HCT116 (cell line): ENCODE measurements around the gene SLC6A6. TPM values are rescaled to one million over a fixed set of nuclear protein-coding genes. Genes with fewer than 3 reads are reported as not detected.

Source experiments
- ATAC-seq: fragments of 200-7000 bp; cut with Tn5 transposase; 2 replicates; pipeline ENCODE4 v1.9.1; 2020; ENCODE audit warnings: mild to moderate bottlenecking, moderate library complexity
- BruUV-seq: library from RNA; stranded (reverse); fragments of 400-500 nt; replicated peaks from 2 replicates; lab custom pipeline; 2021; lab: Mats Ljungman, UMichigan
- CTCF ChIA-PET: fragments of 300-600 bp; sonication (Branson Sonifier 250); formaldehyde crosslinking; loops from one replicate; lab custom pipeline; 2021; ENCODE audit warnings: antibody characterized with exemption; lab: Charles Lee
- POLR2A ChIA-PET: fragments of 300-600, 350-600 bp; sonication (Branson Sonifier 250); formaldehyde crosslinking; loops from one replicate; lab custom pipeline; 2021; ENCODE audit warnings: antibody characterized with exemption; lab: Charles Lee
- RAD21 ChIA-PET, 2 experiments: fragments of 300-600 bp; sonication (Branson Sonifier 250); formaldehyde crosslinking; loops; one replicate each; lab custom pipeline; 2023; ENCODE audit warnings: low total read pairs in 2 of 2; ENCODE audit not compliant: uncharacterized antibody in 2 of 2, unreplicated experiment in 2 of 2, low non-redundant PET in 1 of 2; lab: Charles Lee
- DNase-seq: peaks from one replicate; pipeline ENCODE4 v3.0.0-alpha.2; 2010; ENCODE audit warnings: low read depth, low spot score
- H2AFZ ChIP-seq: fragments of 200-600 bp; shearing (Covaris generic), sonication (generic); 2 replicates; pipeline ENCODE4 v1.6.1; 2017; ENCODE audit warnings: low read depth, mixed run types, mixed read lengths, antibody characterized with exemption, low read length; ENCODE audit not compliant: poor library complexity, severe bottlenecking
- H3K27ac ChIP-seq: 2 replicates; pipeline ENCODE4 v1.5.1; 2012; ENCODE audit warnings: low read depth, low read length
- H3K27me3 ChIP-seq: fragments of 200-600 bp; sonication (generic); 2 replicates; pipeline ENCODE4 v1.6.1; 2016; ENCODE audit warnings: mixed run types, low read length, mixed read lengths; ENCODE audit not compliant: insufficient read depth
- H3K36me3 ChIP-seq, 2 experiments: fragments of 200-500 bp in 1 of 2; fragments of 200-600 bp in 1 of 2; sonication (Bioruptor generic) in 1 of 2; sonication (generic) in 1 of 2; 2 replicates each; pipeline versions ENCODE4 v1.5.1 to v1.6.1; 2014 to 2016; ENCODE audit warnings: low read length in 2 of 2, inconsistent platforms in 1 of 2, mixed read lengths in 1 of 2, mixed run types in 1 of 2; ENCODE audit not compliant: insufficient read depth in 2 of 2, control insufficient read depth in 1 of 2
- H3K4me1 ChIP-seq, 2 experiments: fragments of 200-600 bp in 1 of 2; sonication (generic) in 1 of 2; 2 replicates each; pipeline versions ENCODE4 v1.5.1 to v1.6.1; 2012 to 2017; ENCODE audit warnings: low read length in 2 of 2, inconsistent platforms in 1 of 2, mild to moderate bottlenecking in 1 of 2, mixed read lengths in 1 of 2, mixed run types in 1 of 2, moderate library complexity in 1 of 2; ENCODE audit not compliant: insufficient read depth in 2 of 2, control insufficient read depth in 1 of 2
- H3K4me2 ChIP-seq: fragments of 200-600 bp; sonication (generic); 2 replicates; pipeline ENCODE4 v1.6.1; 2017; ENCODE audit warnings: mixed run types, low read length, mixed read lengths
- H3K4me3 ChIP-seq, 2 experiments: fragments of 200-600 bp in 1 of 2; sonication (generic) in 1 of 2; replicated peaks in 1 of 2; 2 replicates each; pipeline ENCODE4 v1.5.1; 2011 to 2016; ENCODE audit warnings: low read length in 2 of 2, control low read depth in 1 of 2, low read depth in 1 of 2, mild to moderate bottlenecking in 1 of 2, mixed read lengths in 1 of 2, mixed run types in 1 of 2
- H3K79me2 ChIP-seq: fragments of 200-600 bp; sonication (generic); 2 replicates; pipeline ENCODE4 v1.6.1; 2017; ENCODE audit warnings: mild to moderate bottlenecking, mixed run types, low read length, moderate library complexity, mixed read lengths; ENCODE audit not compliant: insufficient read depth
- H3K9ac ChIP-seq: fragments of 200-600 bp; sonication (generic); 2 replicates; pipeline ENCODE4 v1.6.1; 2016; ENCODE audit warnings: low read length, mixed read lengths
- H3K9me2 ChIP-seq: fragments of 200-600 bp; sonication (generic), shearing (Covaris generic); 2 replicates; pipeline ENCODE4 v1.6.1; 2017; ENCODE audit warnings: mixed run types, mild to moderate bottlenecking, moderate library complexity; ENCODE audit not compliant: insufficient read depth
- H3K9me3 ChIP-seq, 2 experiments: fragments of 200-500 bp in 1 of 2; fragments of 200-600 bp in 1 of 2; sonication (Bioruptor generic) in 1 of 2; sonication (generic) in 1 of 2; 2 replicates each; pipeline ENCODE4 v1.6.1; 2014 to 2017; ENCODE audit warnings: low read length in 2 of 2, mixed read lengths in 2 of 2, inconsistent platforms in 1 of 2, low read depth in 1 of 2, mild to moderate bottlenecking in 1 of 2, mixed run types in 1 of 2, moderate library complexity in 1 of 2; ENCODE audit not compliant: control insufficient read depth in 1 of 2, insufficient read depth in 1 of 2
- H4K20me1 ChIP-seq: fragments of 200-600 bp; sonication (generic), shearing (Covaris generic); 2 replicates; pipeline ENCODE4 v1.6.1; 2017; ENCODE audit warnings: mixed run types, mild to moderate bottlenecking, moderate library complexity; ENCODE audit not compliant: insufficient read depth
- CBX3 ChIP-seq: IDR thresholded peaks from 2 replicates; pipeline ENCODE4 v1.6.1; 2012; ENCODE audit warnings: low read depth
- RAD21 ChIP-seq: IDR thresholded peaks from 2 replicates; pipeline ENCODE4 v1.6.1; 2012; ENCODE audit warnings: low read depth, mild to moderate bottlenecking
- YY1 ChIP-seq: IDR thresholded peaks from 2 replicates; pipeline ENCODE4 v1.6.1; 2011; ENCODE audit warnings: low read length, low read depth, moderate library complexity, mild to moderate bottlenecking; ENCODE audit not compliant: insufficient replicate concordance; ENCODE audit errors: extremely low read depth
- ZFX ChIP-seq: fragments of 450-650 bp; IDR thresholded peaks from 2 replicates; pipeline ENCODE4 v1.6.1; 2017
- ZNF274 ChIP-seq: fragments of 200-500 bp; sonication (Bioruptor generic); IDR thresholded peaks from 2 replicates; pipeline ENCODE4 v1.6.1; 2014; ENCODE audit warnings: mild to moderate bottlenecking, low read depth, low read length, inconsistent platforms
- intact Hi-C: fragments of 100-400 bp; cut with micrococcal nuclease; formaldehyde crosslinking; loops from 2 replicates; pipeline ENCODE4 v1.10.0; 2022
- total RNA-seq: library from RNA; stranded (reverse); gene quantifications from one replicate; pipeline ENCODE4 v1.2.1, GENCODE V29; 2021; ENCODE audit not compliant: unreplicated experiment
- TF ChIP-seq, protein P1 (sequence below), 3 experiments: fragments of 200-600 bp in 1 of 3; sonication (generic) in 1 of 3; IDR thresholded peaks in 2 of 3; conservative IDR thresholded peaks in 1 of 3; 2 replicates each; pipeline ENCODE4 v1.5.1; 2012 to 2017; ENCODE audit warnings: low read depth in 2 of 3, low read length in 2 of 3, antibody characterized with exemption in 1 of 3, borderline replicate concordance in 1 of 3, control low read depth in 1 of 3, mild to moderate bottlenecking in 1 of 3, mixed read lengths in 1 of 3, mixed run types in 1 of 3, moderate library complexity in 1 of 3; ENCODE audit not compliant: insufficient read depth in 1 of 3
- TF ChIP-seq, protein P2 (sequence below): IDR thresholded peaks from 2 replicates; pipeline ENCODE4 v1.6.1; 2012; ENCODE audit warnings: low read depth

SLC6A6 gene
- total RNA-seq, 1 experiment from 2014 or later: 36.3 TPM

DNA sequence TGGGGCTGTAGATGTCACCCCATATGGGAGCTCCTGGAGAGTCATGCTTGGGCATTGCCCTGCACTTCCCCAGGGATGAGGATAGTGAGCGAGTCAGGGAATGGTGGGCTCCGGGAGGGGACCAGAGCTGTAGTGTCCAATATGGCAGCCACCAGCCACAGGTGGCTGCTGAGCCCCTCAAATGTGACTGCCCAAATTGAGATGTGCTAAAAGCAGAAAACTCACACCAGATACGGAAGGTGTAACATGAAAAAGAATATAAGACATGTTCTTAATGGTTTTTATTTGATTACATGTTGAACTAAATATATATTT, 106.1 kb downstream of the SLC6A6 start:
- no TSS peak for BruUV-seq
- no peaks in the 10 kb centered on the region for H3K79me2 ChIP-seq

DNA sequence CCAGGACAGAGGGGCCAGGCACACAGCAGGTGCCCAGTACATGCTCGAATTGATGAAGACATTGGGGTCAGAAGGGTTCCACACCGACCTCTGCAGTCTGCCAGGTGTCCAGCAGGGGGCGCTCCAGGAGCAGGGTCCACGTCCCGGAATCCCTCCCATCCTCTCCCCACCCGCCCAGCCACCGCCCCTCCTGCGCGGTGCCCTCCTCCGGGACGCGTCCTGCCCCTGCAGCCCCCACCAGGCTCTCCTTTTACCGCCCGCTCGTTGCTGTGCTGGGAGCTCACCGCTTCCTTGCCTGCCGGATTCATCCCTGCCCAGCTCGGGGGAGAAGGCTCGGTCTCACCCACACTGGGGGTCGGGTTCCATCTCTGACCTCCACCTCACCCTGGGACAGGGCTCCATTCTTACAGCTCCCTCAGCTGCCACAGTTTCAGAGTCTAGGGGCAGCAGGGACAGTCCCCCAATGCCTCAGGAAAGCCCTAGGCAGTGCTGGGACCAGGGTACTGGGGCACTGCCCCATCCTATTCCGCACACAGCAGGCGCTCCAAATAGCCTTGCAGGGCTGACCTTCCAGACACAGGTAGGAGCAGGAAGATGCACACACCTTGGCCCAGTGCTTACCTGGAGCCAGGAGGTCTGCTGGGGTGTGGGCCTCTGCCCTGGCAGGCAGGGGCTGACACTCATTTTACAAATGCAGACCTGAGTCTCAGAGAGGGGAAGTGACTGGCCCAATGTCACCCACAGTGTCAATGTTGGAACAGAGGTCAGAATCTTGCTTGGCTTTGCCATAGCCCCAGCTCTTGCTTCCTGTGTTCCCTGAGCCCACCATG, 106.8 kb downstream of the SLC6A6 start:
- RAD21 ChIA-PET: interaction anchor here in 1 of 2 experiments (1.1 kb wide), 1 partner anchor 411 kb away, joined by 3 read pairs; no protein-coding TSS in a partner anchor
- H3K4me2 ChIP-seq: peak overlapping the region; percentile 30

More for the DNA sequence above, 106.1 kb downstream of the SLC6A6 start:
- ATAC-seq (no peak), DNase-seq (no peak)
- no peaks in the 10 kb centered on the region for H3K9me3 ChIP-seq
- H3K36me3 ChIP-seq: no peaks in the 10 kb centered on the region
- H3K4me3 ChIP-seq: no peak overlapping the region
- no peaks in the 10 kb centered on the region for H3K27me3 ChIP-seq
- H3K27ac ChIP-seq: no peak overlapping the region
- CTCF ChIA-PET: interaction anchor here (1.0 to 2.0 kb wide), 2 partner anchors 38 to 41 kb away, joined by 3 to 8 read pairs; no protein-coding TSS in a partner anchor
- H4K20me1 ChIP-seq: no peaks in the 10 kb centered on the region
- intact Hi-C loops: loop anchor here (2.0 to 5.0 kb wide), 2 partner anchors 142 to 274 kb away; partner anchors contain the start of gene CCDC174
- H2AFZ ChIP-seq: no peak overlapping the region
- peak overlapping the region; percentile 30; the same call in 1 of the 2 replicates for H3K4me2 ChIP-seq
- H3K9me2 ChIP-seq: no peaks in the 10 kb centered on the region
- no peak for TF ChIP-seq YY1
- TF ChIP-seq CBX3: no peak
- TF ChIP-seq ZNF274: no peak
- RAD21 ChIA-PET: no interaction called here
- H3K4me1 ChIP-seq: peaks cover 0 to 4% of the 10 kb centered on the region in 2 experiments; a peak in 1 of 4 replicates
- no peak overlapping the region for H3K9ac ChIP-seq
- POLR2A ChIA-PET: no interaction called here

More for the DNA sequence above, 106.8 kb downstream of the SLC6A6 start:
- TF ChIP-seq ZFX: no peak
- TF ChIP-seq, protein P1, sequence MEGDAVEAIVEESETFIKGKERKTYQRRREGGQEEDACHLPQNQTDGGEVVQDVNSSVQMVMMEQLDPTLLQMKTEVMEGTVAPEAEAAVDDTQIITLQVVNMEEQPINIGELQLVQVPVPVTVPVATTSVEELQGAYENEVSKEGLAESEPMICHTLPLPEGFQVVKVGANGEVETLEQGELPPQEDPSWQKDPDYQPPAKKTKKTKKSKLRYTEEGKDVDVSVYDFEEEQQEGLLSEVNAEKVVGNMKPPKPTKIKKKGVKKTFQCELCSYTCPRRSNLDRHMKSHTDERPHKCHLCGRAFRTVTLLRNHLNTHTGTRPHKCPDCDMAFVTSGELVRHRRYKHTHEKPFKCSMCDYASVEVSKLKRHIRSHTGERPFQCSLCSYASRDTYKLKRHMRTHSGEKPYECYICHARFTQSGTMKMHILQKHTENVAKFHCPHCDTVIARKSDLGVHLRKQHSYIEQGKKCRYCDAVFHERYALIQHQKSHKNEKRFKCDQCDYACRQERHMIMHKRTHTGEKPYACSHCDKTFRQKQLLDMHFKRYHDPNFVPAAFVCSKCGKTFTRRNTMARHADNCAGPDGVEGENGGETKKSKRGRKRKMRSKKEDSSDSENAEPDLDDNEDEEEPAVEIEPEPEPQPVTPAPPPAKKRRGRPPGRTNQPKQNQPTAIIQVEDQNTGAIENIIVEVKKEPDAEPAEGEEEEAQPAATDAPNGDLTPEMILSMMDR (IDR thresholded peaks at IDR 0.05 in 2 of 3, conservative IDR thresholded peaks at IDR 0.05 in 1 of 3; ENCODE audit: borderline replicate concordance in 1 of 3, insufficient read depth in 1 of 3, low read depth in 2 of 3, low read length in 2 of 3): peak; percentile 71 to 85 (median 74)
- peak; percentile 84 for TF ChIP-seq RAD21
- TF ChIP-seq, protein P2, sequence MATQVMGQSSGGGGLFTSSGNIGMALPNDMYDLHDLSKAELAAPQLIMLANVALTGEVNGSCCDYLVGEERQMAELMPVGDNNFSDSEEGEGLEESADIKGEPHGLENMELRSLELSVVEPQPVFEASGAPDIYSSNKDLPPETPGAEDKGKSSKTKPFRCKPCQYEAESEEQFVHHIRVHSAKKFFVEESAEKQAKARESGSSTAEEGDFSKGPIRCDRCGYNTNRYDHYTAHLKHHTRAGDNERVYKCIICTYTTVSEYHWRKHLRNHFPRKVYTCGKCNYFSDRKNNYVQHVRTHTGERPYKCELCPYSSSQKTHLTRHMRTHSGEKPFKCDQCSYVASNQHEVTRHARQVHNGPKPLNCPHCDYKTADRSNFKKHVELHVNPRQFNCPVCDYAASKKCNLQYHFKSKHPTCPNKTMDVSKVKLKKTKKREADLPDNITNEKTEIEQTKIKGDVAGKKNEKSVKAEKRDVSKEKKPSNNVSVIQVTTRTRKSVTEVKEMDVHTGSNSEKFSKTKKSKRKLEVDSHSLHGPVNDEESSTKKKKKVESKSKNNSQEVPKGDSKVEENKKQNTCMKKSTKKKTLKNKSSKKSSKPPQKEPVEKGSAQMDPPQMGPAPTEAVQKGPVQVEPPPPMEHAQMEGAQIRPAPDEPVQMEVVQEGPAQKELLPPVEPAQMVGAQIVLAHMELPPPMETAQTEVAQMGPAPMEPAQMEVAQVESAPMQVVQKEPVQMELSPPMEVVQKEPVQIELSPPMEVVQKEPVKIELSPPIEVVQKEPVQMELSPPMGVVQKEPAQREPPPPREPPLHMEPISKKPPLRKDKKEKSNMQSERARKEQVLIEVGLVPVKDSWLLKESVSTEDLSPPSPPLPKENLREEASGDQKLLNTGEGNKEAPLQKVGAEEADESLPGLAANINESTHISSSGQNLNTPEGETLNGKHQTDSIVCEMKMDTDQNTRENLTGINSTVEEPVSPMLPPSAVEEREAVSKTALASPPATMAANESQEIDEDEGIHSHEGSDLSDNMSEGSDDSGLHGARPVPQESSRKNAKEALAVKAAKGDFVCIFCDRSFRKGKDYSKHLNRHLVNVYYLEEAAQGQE: no peak
- TF ChIP-seq, all 23 proteins: peak for 2
- no peak overlapping the region for H3K27ac ChIP-seq
- intact Hi-C loops: loop anchor here (1.0 to 5.0 kb wide), 4 partner anchors 39 to 412 kb away; partner anchors contain the start of gene CCDC174
- H3K4me1 ChIP-seq: peaks cover 0 to 4% of the 10 kb centered on the region in 2 experiments; a peak in 1 of 4 replicates
- no peaks in the 10 kb centered on the region for H3K79me2 ChIP-seq
- no peak overlapping the region for H3K4me3 ChIP-seq
- peak overlapping the region; percentile 88 for H2AFZ ChIP-seq
- ChIA-PET CTCF (interaction anchor here (1.0 to 2.0 kb wide), 3 partner anchors 37 to 40 kb away, joined by 3 to 8 read pairs (median 4); no protein-coding TSS in a partner anchor), POLR2A (no interaction called here)
- BruUV-seq: no TSS peak
- peak; percentile 92 for ATAC-seq
- H3K9me2 ChIP-seq: no peaks in the 10 kb centered on the region
- H3K36me3 ChIP-seq: no peaks in the 10 kb centered on the region
- no peaks in the 10 kb centered on the region for H3K27me3 ChIP-seq
- H3K9me3 ChIP-seq: no peaks in the 10 kb centered on the region
- no peak overlapping the region for H3K9ac ChIP-seq
- DNase-seq: peak; percentile 46
- H4K20me1 ChIP-seq: no peaks in the 10 kb centered on the region
